IPS-20b (cell line): ENCODE data around the gene PSMG3.

ENCODE experiments used
- H3K27ac ChIP-seq: one replicate; pipeline ENCODE4 v1.5.1; 2013; ENCODE audit warnings: low read length
- H3K27me3 ChIP-seq: 2 replicates; pipeline ENCODE4 v1.6.1; 2013; ENCODE audit warnings: mild to moderate bottlenecking, low read length, inconsistent platforms; ENCODE audit not compliant: insufficient read depth
- H3K36me3 ChIP-seq: 2 replicates; pipeline ENCODE4 v1.6.1; 2013; ENCODE audit warnings: low read depth, mild to moderate bottlenecking, inconsistent platforms, low read length, moderate library complexity; ENCODE audit not compliant: insufficient read depth
- H3K4me1 ChIP-seq: 2 replicates; pipeline ENCODE4 v1.6.1; 2013; ENCODE audit warnings: mild to moderate bottlenecking, control low read depth, inconsistent platforms, low read length, moderate library complexity; ENCODE audit not compliant: insufficient read depth
- H3K4me3 ChIP-seq: 2 replicates; pipeline ENCODE4 v1.5.1; 2013; ENCODE audit warnings: mild to moderate bottlenecking, low read length, inconsistent platforms
- H3K9ac ChIP-seq: 2 replicates; pipeline ENCODE4 v1.6.1; 2013; ENCODE audit warnings: low read depth, mild to moderate bottlenecking, inconsistent platforms, low read length, moderate library complexity
- H3K9me3 ChIP-seq: 2 replicates; pipeline ENCODE4 v1.6.1; 2013; ENCODE audit warnings: mild to moderate bottlenecking, low read depth, low read length, inconsistent platforms; ENCODE audit not compliant: insufficient read depth

Gene PSMG3

GRCh38 chr7:1546274-1546908 is 23.4 kb downstream of the PSMG3 start:
- Histone ChIP-seq H3K27me3 (no peaks in the 10 kb centered on the region), H3K9ac (no peak overlapping the region), H3K9me3 (no peaks in the 10 kb centered on the region), H3K4me3 (no peak overlapping the region), H3K27ac (no peak overlapping the region), H3K4me1 (no peaks in the 10 kb centered on the region), H3K36me3 (no peaks in the 10 kb centered on the region)

GRCh38 chr7:1545417-1546246 is 24.2 kb downstream of the PSMG3 start:
- Histone ChIP-seq H3K4me1 (no peaks in the 10 kb centered on the region), H3K27ac (no peak overlapping the region), H3K4me3 (no peak overlapping the region), H3K27me3 (no peaks in the 10 kb centered on the region), H3K9ac (no peak overlapping the region), H3K36me3 (no peaks in the 10 kb centered on the region), H3K9me3 (no peaks in the 10 kb centered on the region)

GRCh38 chr7:1544896-1545416 is 24.9 kb downstream of the PSMG3 start:
- no peaks in the 10 kb centered on the region for H3K36me3 ChIP-seq
- no peaks in the 10 kb centered on the region for H3K4me1 ChIP-seq
- no peak overlapping the region for H3K27ac ChIP-seq
- H3K9ac ChIP-seq: no peak overlapping the region
- H3K4me3 ChIP-seq: no peak overlapping the region
- H3K9me3 ChIP-seq: no peaks in the 10 kb centered on the region
- H3K27me3 ChIP-seq: no peaks in the 10 kb centered on the region

DNA sequence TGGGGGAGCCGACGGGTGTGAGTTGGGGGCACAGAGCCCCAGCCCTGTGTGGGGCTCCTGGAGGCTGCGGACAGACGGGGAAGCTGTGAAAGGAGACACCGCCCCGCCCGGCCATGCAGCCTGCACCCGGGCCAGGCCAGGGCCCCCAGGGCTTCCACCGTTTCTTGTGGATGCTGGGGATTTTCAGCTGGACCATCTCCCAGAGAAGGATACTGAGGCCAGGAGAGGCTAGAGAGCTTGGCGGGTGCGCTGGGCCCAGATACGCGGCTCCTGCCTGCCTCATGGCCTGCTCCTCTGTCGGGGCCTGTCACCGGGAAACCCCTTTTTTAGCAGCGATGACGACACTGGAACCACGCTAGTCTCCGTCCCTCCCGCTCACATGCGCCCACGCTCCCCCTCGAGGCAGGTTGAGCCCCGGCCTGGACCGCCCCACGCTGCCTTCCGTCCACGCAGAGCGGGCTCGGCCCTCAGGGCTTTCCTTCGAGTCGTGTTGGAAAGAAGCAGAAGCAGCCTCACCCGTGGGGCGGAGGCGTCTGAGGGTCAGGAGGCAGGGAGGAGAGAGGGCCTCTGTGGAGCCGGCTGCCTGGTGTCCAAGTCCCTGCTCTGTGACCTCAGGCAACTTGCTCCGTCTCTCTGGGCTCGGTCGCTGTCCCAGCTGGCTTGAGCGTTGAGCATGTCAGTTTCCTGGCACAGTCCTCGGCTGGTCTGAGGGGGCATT is 25.5 kb downstream of the PSMG3 start:
- no peak overlapping the region for H3K27ac ChIP-seq
- no peaks in the 10 kb centered on the region for H3K36me3 ChIP-seq
- no peak overlapping the region for H3K4me3 ChIP-seq
- H3K4me1 ChIP-seq: no peaks in the 10 kb centered on the region
- no peaks in the 10 kb centered on the region for H3K9me3 ChIP-seq
- no peaks in the 10 kb centered on the region for H3K27me3 ChIP-seq
- H3K9ac ChIP-seq: no peak overlapping the region

- Histone ChIP-seq H3K4me3 (no peak overlapping the region), H3K27me3 (no peaks in the 10 kb centered on the region), H3K4me1 (no peaks in the 10 kb centered on the region), H3K9me3 (no peaks in the 10 kb centered on the region), H3K9ac (no peak overlapping the region), H3K36me3 (no peaks in the 10 kb centered on the region), H3K27ac (no peak overlapping the region)
These were observed 26.0 kb downstream of the PSMG3 start for GRCh38 chr7:1543826-1544177.

DNA sequence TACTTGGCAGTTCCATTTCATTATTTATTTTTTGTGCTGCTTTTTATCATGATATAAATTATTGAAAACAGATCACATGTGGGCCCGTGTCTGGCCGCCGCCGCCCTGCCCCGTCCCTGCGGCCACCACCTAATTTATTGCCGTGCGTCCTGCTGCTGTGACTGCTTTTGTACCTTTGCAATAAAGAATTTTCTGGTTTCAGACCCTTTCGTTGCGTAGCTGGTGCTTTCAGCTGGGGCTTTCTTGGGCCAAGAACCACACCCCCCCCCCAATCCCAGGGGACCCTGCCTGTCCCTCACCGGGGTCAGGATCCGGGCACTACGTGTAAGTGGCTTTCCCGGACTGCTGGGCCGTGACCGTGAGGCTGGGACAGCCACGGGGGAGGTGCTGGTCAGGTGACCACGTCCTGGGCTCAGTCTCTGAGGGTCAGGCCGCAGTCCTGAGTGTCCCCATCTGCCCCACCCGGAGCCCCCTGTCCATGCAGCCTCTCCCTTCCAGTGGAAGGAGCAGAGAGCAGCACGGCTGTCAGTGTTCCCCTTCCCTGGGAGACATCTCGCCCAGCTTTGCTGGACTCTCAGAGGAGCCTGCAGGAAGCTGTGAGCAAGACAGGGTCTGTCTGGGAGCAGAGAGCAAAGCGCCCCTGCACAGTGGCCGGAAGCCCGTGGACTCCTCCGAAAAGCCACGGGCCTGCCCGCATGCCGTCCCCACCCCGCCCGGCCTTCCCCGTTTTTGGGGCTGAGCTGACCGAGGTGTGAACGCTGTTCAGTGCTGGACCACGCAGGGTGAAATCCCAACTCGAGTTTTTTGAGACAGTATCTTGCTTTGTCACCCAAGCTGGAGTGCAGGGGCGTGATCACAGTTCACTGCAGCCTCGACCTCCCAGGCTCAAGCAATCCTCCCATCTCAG is 26.7 kb downstream of the PSMG3 start:
- Histone ChIP-seq H3K4me3 (no peak overlapping the region), H3K27ac (no peak overlapping the region), H3K36me3 (no peaks in the 10 kb centered on the region), H3K27me3 (no peaks in the 10 kb centered on the region), H3K9me3 (no peaks in the 10 kb centered on the region), H3K4me1 (no peaks in the 10 kb centered on the region), H3K9ac (no peak overlapping the region)

DNA sequence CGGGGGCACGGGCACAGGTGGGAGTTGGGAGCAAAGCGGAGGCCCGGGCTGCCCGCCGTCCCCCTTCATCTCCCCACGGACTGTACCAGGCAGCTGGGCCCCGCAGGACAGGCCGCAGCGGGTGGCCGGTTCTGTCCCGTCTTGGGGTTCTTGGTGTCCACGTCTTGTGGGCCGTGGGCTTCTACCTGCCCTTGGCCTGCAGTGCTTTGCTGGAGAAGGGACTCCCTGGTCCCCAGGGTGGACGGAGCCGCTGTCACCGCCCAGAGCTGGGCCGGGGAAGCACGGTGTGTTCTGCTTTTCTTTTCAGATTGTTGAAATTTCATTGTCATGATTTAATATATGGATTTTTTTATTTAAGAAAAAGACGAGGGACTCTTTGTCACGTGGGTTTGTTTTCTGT is 27.5 kb downstream of the PSMG3 start:
- Histone ChIP-seq H3K4me1 (peaks cover 6% of the 10 kb centered on the region; the same call in 1 of the 2 replicates), H3K27ac (no peak overlapping the region)

DNA sequence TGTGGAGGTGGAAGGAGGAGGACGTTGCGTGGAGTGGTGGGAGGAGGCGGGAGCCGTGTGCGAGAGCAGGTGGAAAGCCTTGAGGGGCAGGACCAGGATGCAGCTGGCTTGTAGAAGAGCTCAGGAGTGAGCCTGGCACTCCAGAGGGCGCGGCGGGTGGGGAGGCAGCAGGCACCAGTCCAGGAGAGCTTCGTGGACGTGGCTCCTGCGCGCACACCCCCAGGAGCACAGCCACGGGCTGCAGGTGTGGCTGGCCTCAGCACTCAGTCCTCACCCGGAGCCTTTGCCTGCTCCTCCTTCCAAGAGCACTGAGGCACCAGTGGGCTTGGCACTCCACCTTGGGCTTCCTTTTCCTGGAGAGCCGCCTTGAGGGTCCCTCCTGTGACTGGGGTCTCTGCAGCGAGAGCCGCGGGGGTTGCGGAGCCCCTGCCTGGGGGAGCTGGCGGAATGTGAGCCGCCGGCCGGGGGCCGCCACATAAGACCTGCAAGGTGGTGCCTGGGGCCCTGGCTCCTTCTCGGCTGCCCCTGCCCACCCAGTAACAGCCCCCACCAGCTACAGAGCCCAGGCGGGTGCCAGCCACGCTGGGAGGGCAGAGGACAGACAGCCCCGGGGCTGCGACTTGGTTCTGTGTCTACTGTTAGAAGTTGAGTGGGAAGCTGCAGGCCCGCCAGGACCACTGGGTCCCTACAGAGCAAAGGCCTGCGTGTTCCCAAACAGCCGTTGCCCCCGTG is 28.2 kb downstream of the PSMG3 start:
- no peaks in the 10 kb centered on the region for H3K9me3 ChIP-seq
- H3K27ac ChIP-seq: no peak overlapping the region
- no peaks in the 10 kb centered on the region for H3K36me3 ChIP-seq
- no peaks in the 10 kb centered on the region for H3K27me3 ChIP-seq
- H3K4me3 ChIP-seq: no peak overlapping the region
- H3K9ac ChIP-seq: no peak overlapping the region
- H3K4me1 ChIP-seq: peaks cover 11% of the 10 kb centered on the region

More for the DNA sequence above, 27.5 kb downstream of the PSMG3 start:
- no peaks in the 10 kb centered on the region for H3K27me3 ChIP-seq
- H3K36me3 ChIP-seq: no peaks in the 10 kb centered on the region
- H3K9me3 ChIP-seq: no peaks in the 10 kb centered on the region
- H3K4me3 ChIP-seq: no peak overlapping the region
- no peak overlapping the region for H3K9ac ChIP-seq

DNA sequence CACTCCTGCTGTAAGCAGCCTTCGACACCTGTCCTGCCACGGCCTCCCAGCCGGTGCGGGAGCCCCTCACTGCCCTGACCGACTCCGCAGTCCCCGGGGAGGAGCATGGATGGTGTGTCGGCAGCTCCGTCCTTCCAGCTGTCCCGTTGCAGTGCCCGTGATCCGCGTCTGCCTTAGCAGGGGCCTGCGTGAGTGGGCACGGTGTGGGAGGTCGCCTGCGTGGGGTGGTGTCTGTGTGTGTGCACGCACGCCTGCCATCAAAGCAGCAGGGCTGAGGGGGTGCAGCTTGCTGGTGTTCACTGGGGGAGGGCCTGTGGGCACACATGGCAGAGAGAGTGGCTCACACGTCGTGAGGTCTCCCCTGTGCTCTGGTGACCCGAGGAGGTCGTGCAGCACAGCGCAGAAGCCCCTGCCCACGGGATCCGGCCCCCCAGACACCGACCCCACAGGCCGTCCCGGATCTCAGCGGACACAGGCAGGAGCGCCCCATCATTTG is 29.0 kb downstream of the PSMG3 start:
- H3K27me3 ChIP-seq: no peaks in the 10 kb centered on the region
- no peak overlapping the region for H3K4me3 ChIP-seq
- H3K9ac ChIP-seq: no peak overlapping the region
- H3K4me1 ChIP-seq: peaks cover 14% of the 10 kb centered on the region
- no peak overlapping the region for H3K27ac ChIP-seq
- H3K9me3 ChIP-seq: no peaks in the 10 kb centered on the region
- H3K36me3 ChIP-seq: no peaks in the 10 kb centered on the region

- no peak overlapping the region for H3K4me3 ChIP-seq
- H3K27me3 ChIP-seq: no peaks in the 10 kb centered on the region
- no peaks in the 10 kb centered on the region for H3K9me3 ChIP-seq
- H3K9ac ChIP-seq: no peak overlapping the region
- no peak overlapping the region for H3K27ac ChIP-seq
- peaks cover 14% of the 10 kb centered on the region for H3K4me1 ChIP-seq
- H3K36me3 ChIP-seq: no peaks in the 10 kb centered on the region
These were observed 29.7 kb downstream of the PSMG3 start for GRCh38 chr7:1539882-1540775.
